ENCODE results near the gene OR6J1.

- TF ChIP-seq CTCF (IDR thresholded peaks at IDR 0.05; ENCODE audit: borderline replicate concordance, extremely low read depth, low read length, poor library complexity, severe bottlenecking) = no peak
- TF ChIP-seq EZH2 (IDR thresholded peaks at IDR 0.05; ENCODE audit: borderline replicate concordance, low read depth, low read length, severe bottlenecking) = no peak
These were observed 29.8 kb downstream of the OR6J1 start for GRCh38 chr14:22614240-22614799.

Data from DND-41 (cell line).